ENCODE results near the gene SH3GLB2.
"Not testable (repeated sequence)": the region's sequence is repeated elsewhere in the genome, so short reads cannot be mapped to it uniquely, and the experiment has no call there.

Gene SH3GLB2

DNA sequence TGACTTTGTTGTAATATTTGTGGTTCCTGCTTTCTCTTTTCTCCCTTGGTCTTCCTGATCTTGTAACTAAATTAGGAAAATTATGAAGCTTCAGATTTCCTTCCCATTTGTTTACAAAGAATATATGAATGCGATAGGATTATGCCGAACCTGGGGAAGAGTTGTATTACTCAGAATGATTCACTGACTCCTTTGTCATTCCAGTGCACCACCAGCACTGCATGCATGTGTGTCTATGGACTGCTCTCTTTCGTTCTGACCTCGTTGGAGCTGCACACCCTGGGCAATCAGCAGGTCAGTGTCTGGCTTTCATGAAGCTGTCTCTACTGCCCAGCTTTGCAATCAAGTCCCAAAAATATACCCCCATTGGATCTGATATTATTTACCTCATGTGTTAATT, 55.2 kb downstream of the SH3GLB2 start:
- ChIA-PET CTCF (interaction anchor here (0.7 to 1.5 kb wide), 3 partner anchors 17 to 55 kb away, joined by 3 read pairs; partner anchors contain the start of gene SH3GLB2), POLR2A (no interaction called here)
- no peak for DNase-seq (ENCODE audit: extremely low spot score)
- TF ChIP-seq, protein P1, sequence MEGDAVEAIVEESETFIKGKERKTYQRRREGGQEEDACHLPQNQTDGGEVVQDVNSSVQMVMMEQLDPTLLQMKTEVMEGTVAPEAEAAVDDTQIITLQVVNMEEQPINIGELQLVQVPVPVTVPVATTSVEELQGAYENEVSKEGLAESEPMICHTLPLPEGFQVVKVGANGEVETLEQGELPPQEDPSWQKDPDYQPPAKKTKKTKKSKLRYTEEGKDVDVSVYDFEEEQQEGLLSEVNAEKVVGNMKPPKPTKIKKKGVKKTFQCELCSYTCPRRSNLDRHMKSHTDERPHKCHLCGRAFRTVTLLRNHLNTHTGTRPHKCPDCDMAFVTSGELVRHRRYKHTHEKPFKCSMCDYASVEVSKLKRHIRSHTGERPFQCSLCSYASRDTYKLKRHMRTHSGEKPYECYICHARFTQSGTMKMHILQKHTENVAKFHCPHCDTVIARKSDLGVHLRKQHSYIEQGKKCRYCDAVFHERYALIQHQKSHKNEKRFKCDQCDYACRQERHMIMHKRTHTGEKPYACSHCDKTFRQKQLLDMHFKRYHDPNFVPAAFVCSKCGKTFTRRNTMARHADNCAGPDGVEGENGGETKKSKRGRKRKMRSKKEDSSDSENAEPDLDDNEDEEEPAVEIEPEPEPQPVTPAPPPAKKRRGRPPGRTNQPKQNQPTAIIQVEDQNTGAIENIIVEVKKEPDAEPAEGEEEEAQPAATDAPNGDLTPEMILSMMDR (IDR thresholded peaks at IDR 0.05; ENCODE audit: control extremely low read depth, extremely low read depth, low read depth, missing control alignments): no peak

DNA sequence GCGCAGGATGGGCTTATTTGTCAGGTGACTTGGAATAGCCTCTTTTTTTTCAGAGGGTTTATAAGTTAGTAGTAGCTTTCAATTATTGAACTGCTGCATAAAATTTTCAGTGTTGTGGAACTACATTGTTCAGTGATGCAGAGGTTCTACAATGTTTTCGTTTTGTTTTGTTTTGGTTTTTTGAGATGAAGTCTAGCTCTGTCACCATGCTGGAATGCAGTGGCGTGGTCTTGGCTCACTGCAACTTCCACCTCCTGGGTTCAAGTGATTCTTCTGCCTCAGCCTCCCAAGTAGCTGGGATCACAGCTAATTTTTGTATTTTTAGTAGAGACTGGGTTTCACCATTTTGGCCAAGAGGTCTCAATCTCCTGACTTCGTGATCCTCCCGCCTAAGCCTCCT, 58.6 kb downstream of the SH3GLB2 start:
- ChIA-PET POLR2A (no interaction called here), CTCF (interaction anchor here (1.2 kb wide), 1 partner anchor 41 kb away, joined by 3 read pairs; no protein-coding TSS in a partner anchor)

DNA sequence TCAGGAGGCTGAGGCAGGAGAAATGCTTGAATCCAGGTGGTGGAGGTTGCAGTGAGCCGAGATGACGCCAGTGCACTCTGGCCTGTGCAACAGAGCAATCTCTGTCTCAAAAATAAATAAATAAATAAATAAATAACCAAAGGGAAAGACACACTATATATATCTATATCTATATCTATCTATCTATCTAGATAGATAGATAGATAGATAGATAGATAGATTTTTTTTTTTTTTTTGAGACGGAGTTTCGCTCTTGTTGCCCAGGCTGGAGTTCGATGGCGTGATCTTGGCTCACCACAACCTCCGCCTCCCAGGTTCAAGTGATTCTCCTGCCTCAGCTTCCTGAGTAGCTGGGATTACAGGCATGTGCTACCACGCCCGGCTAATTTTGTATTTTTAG, 66.7 kb downstream of the SH3GLB2 start:
- DNase-seq (ENCODE audit: extremely low spot score); CTCF ChIA-PET: not testable (repeated sequence)
- POLR2A ChIA-PET: interaction anchor here (0.6 kb wide), 1 partner anchor 119 kb away, joined by 4 read pairs; the partner anchor contains the start of gene DOLPP1

More for the DNA sequence above, 58.6 kb downstream of the SH3GLB2 start:
- no peak for DNase-seq (ENCODE audit: extremely low spot score)
- TF ChIP-seq, protein P1 (IDR thresholded peaks at IDR 0.05; ENCODE audit: control extremely low read depth, extremely low read depth, low read depth, missing control alignments): no peak

Measured in GM10248 (cell line).